Uterus (tissue), 4 donors: Measurements from ENCODE around the gene ATP4B. TPM values are rescaled to one million over a fixed set of nuclear protein-coding genes. Genes with fewer than 3 reads are reported as not detected.

Experiments
- DNase-seq, 2 donors: peaks; one replicate each; pipeline ENCODE4 v3.0.0-alpha.2; 2019 to 2020
- H3K27ac ChIP-seq, 2 donors: fragments of 200-600 bp; sonication (generic); 1 replicate in 1 of 2; 2 replicates in 1 of 2; pipeline ENCODE4 v1.5.1; 2016 to 2018
- H3K27me3 ChIP-seq, 2 donors: fragments of 200-600 bp; sonication (generic); one replicate each; pipeline ENCODE4 v1.5.1; 2018 to 2019; ENCODE audit warnings: control low read depth in 1 of 2
- H3K36me3 ChIP-seq, 2 donors: fragments of 200-600 bp; sonication (generic); one replicate each; pipeline ENCODE4 v1.5.1; 2019; ENCODE audit warnings: control low read depth in 1 of 2
- H3K4me1 ChIP-seq, 2 donors: fragments of 200-600 bp; sonication (generic); one replicate each; pipeline ENCODE4 v1.5.1; 2018 to 2019; ENCODE audit warnings: control low read depth in 1 of 2
- H3K4me3 ChIP-seq, 2 donors: fragments of 200-600 bp; sonication (generic); 1 replicate in 1 of 2; 2 replicates in 1 of 2; pipeline ENCODE4 v1.5.1; 2018 to 2019; ENCODE audit warnings: mild to moderate bottlenecking in 1 of 2
- H3K9me3 ChIP-seq, 2 donors: fragments of 200-600 bp; sonication (generic); one replicate each; pipeline ENCODE4 v1.5.1; 2019; ENCODE audit warnings: control low read depth in 1 of 2
- CTCF ChIP-seq, 4 experiments: fragments of 200-600 bp in 2 of 4; fragments of 450-650 bp in 2 of 4; sonication (generic) in 2 of 4; IDR thresholded peaks; one replicate each; pipeline ENCODE4 v1.5.1; 2016 to 2019; ENCODE audit warnings: antibody characterized with exemption in 4 of 4, mild to moderate bottlenecking in 2 of 4, moderate library complexity in 1 of 4
- POLR2A ChIP-seq, 2 donors: fragments of 450-650 bp; IDR thresholded peaks; one replicate each; pipeline ENCODE4 v1.6.1; 2016; ENCODE audit warnings: antibody characterized with exemption in 2 of 2, mild to moderate bottlenecking in 1 of 2, moderate library complexity in 1 of 2
- intact Hi-C: fragments of 100-400 bp; cut with DNase I; formaldehyde crosslinking; loops from one replicate; pipeline ENCODE4 v1.15.1; 2023; ENCODE audit warnings: low total_unique reads
- total RNA-seq, 4 donors: library from RNA; depleted of rRNA in 3 of 4; stranded (reverse); fragments of >200 nt in 3 of 4; gene quantifications; one replicate each; pipeline versions ENCODE4 v1.1.0 to v1.2.4, GENCODE V29; 2014 to 2023
- donor health status: DM: yes; HTN: yes; CAD: no.

The ATP4B gene
- total RNA-seq, 4 donors from 2014 or later, result 0.28 TPM; not detected in 3

- TF ChIP-seq POLR2A (IDR thresholded peaks at IDR 0.05) (no peak), CTCF (IDR thresholded peaks at IDR 0.05) (no peak)
- no peak for DNase-seq
- H3K9me3 ChIP-seq, result no peaks in the 10 kb centered on the region
- H3K27me3 ChIP-seq, result no peaks in the 10 kb centered on the region
- no peak overlapping the region for H3K4me3 ChIP-seq
- no peaks in the 10 kb centered on the region for H3K4me1 ChIP-seq
- H3K36me3 ChIP-seq, result no peaks in the 10 kb centered on the region
- intact Hi-C loops, result no loop called here
- no peak overlapping the region for H3K27ac ChIP-seq
Observed at GRCh38 chr13:113616281-113616906, 41.6 kb downstream of the ATP4B start.

GRCh38 chr13:113613789-113614379 is 44.1 kb downstream of the ATP4B start:
- no peaks in the 10 kb centered on the region for H3K27me3 ChIP-seq

GRCh38 chr13:113612607-113613006 is 45.4 kb downstream of the ATP4B start:
- TF ChIP-seq CTCF (IDR thresholded peaks at IDR 0.05), result no peak
- no peak for TF ChIP-seq POLR2A (IDR thresholded peaks at IDR 0.05)
- Histone ChIP-seq H3K9me3 (no peaks in the 10 kb centered on the region), H3K4me1 (no peaks in the 10 kb centered on the region), H3K27ac (no peak overlapping the region), H3K4me3 (no peak overlapping the region), H3K36me3 (no peaks in the 10 kb centered on the region), H3K27me3 (no peaks in the 10 kb centered on the region)
- intact Hi-C loops, result no loop called here
- no peak for DNase-seq

More at GRCh38 chr13:113613789-113614379, 44.1 kb downstream of the ATP4B start:
- DNase-seq, result no peak
- no peak overlapping the region for H3K4me3 ChIP-seq
- TF ChIP-seq POLR2A (IDR thresholded peaks at IDR 0.05), result no peak
- TF ChIP-seq CTCF (IDR thresholded peaks at IDR 0.05), result no peak
- intact Hi-C loops, result no loop called here
- H3K9me3 ChIP-seq, result no peaks in the 10 kb centered on the region
- no peak overlapping the region for H3K27ac ChIP-seq
- no peaks in the 10 kb centered on the region for H3K4me1 ChIP-seq
- H3K36me3 ChIP-seq, result no peaks in the 10 kb centered on the region

GRCh38 chr13:113611996-113612395 is 46.0 kb downstream of the ATP4B start:
- Histone ChIP-seq H3K9me3 (no peaks in the 10 kb centered on the region), H3K27ac (no peak overlapping the region), H3K27me3 (no peaks in the 10 kb centered on the region), H3K4me3 (no peak overlapping the region), H3K36me3 (no peaks in the 10 kb centered on the region), H3K4me1 (no peaks in the 10 kb centered on the region)
- DNase-seq, result no peak
- no peak for TF ChIP-seq CTCF (IDR thresholded peaks at IDR 0.05)
- no peak for TF ChIP-seq POLR2A (IDR thresholded peaks at IDR 0.05)
- intact Hi-C loops, result no loop called here

- Histone ChIP-seq H3K4me3 (no peak overlapping the region), H3K27ac (no peak overlapping the region), H3K4me1 (no peaks in the 10 kb centered on the region), H3K36me3 (no peaks in the 10 kb centered on the region), H3K9me3 (no peaks in the 10 kb centered on the region), H3K27me3 (no peaks in the 10 kb centered on the region)
- intact Hi-C loops, result no loop called here
- DNase-seq, result no peak
- no peak for TF ChIP-seq POLR2A (IDR thresholded peaks at IDR 0.05)
- no peak for TF ChIP-seq CTCF (IDR thresholded peaks at IDR 0.05)
Observed at GRCh38 chr13:113610266-113610665, 47.7 kb downstream of the ATP4B start.
